PC-3 (cell line): Measurements from ENCODE around the gene FIZ1. TPM values are rescaled to one million over a fixed set of nuclear protein-coding genes. Genes with fewer than 3 reads are reported as not detected.

Experiments
- ATAC-seq: fragments of 200-7000 bp; cut with Tn5 transposase; 2 replicates; pipeline ENCODE4 v1.9.1; 2020; ENCODE audit warnings: mild to moderate bottlenecking, moderate library complexity
- BruUV-seq: library from RNA; stranded (reverse); fragments of 400-500 nt; replicated peaks from 2 replicates; lab custom pipeline; 2021; lab: Mats Ljungman, UMichigan
- CTCF ChIA-PET: fragments of 300-600 bp; sonication (Branson Sonifier 250); formaldehyde crosslinking; loops from one replicate; lab custom pipeline; 2022; ENCODE audit warnings: antibody characterized with exemption; lab: Charles Lee
- POLR2A ChIA-PET: fragments of 300-600 bp; sonication (Branson Sonifier 250); formaldehyde crosslinking; loops from one replicate; lab custom pipeline; 2022; ENCODE audit warnings: antibody characterized with exemption; ENCODE audit not compliant: unreplicated experiment; lab: Charles Lee
- DNase-seq: peaks from one replicate; pipeline ENCODE4 v3.0.0-alpha.2; 2015
- H2AFZ ChIP-seq: fragments of 300-600 bp; sonication (generic); 2 replicates; pipeline ENCODE4 v1.6.0; 2016; ENCODE audit warnings: antibody characterized with exemption, low read length
- H3F3A ChIP-seq: fragments of 300-600 bp; sonication (generic); one replicate; pipeline ENCODE4 v1.6.0; 2017; ENCODE audit warnings: antibody characterized with exemption, low read length, control low read depth, mild to moderate bottlenecking; ENCODE audit not compliant: unreplicated experiment
- H3K27ac ChIP-seq: fragments of 300-600 bp; sonication (generic); 2 replicates; pipeline ENCODE4 v1.5.1; 2016; ENCODE audit warnings: mild to moderate bottlenecking, low read length
- H3K27me3 ChIP-seq: fragments of 300-600 bp; sonication (generic); 2 replicates; pipeline ENCODE4 v1.6.1; 2016; ENCODE audit warnings: low read length, mixed read lengths
- H3K36me3 ChIP-seq: fragments of 300-600 bp; sonication (generic); 2 replicates; pipeline ENCODE4 v1.6.1; 2016; ENCODE audit warnings: low read depth, mixed run types, low read length, mixed read lengths
- H3K4me1 ChIP-seq: fragments of 300-600 bp; sonication (generic); 2 replicates; pipeline ENCODE4 v1.5.1; 2016; ENCODE audit warnings: low read length; ENCODE audit not compliant: insufficient read depth
- H3K4me2 ChIP-seq: fragments of 300-600 bp; sonication (generic); 2 replicates; pipeline ENCODE4 v1.6.0; 2016; ENCODE audit warnings: low read length
- H3K4me3 ChIP-seq: fragments of 300-600 bp; sonication (generic); 2 replicates; pipeline ENCODE4 v1.5.1; 2016; ENCODE audit warnings: mild to moderate bottlenecking, low read length, mixed read lengths
- H3K79me2 ChIP-seq: fragments of 300-600 bp; sonication (generic); 2 replicates; pipeline ENCODE4 v1.6.1; 2017; ENCODE audit warnings: low read length, mixed read lengths
- H3K9ac ChIP-seq: fragments of 300-600 bp; sonication (generic); 2 replicates; pipeline ENCODE4 v1.6.0; 2016; ENCODE audit warnings: mild to moderate bottlenecking, low read length
- H3K9me2 ChIP-seq: fragments of 300-600 bp; sonication (generic); replicated peaks from 2 replicates; pipeline ENCODE4 v1.6.1; 2016; ENCODE audit warnings: mixed run types, low read length, mixed read lengths
- H3K9me3 ChIP-seq: fragments of 300-600 bp; sonication (generic); 2 replicates; pipeline ENCODE4 v1.6.1; 2016; ENCODE audit warnings: low read length, mixed read lengths
- H4K20me1 ChIP-seq: fragments of 300-600 bp; sonication (generic); 2 replicates; pipeline ENCODE4 v1.6.1; 2016; ENCODE audit warnings: low read length, mixed read lengths
- CTCF ChIP-seq: fragments of 300-600 bp; sonication (generic); conservative IDR thresholded peaks from 2 replicates; pipeline ENCODE4 v1.5.1; 2017; ENCODE audit warnings: antibody characterized with exemption, low read depth, mild to moderate bottlenecking, low read length
- EZH2 ChIP-seq: fragments of 300-600 bp; sonication (generic); IDR thresholded peaks from one replicate; pipeline ENCODE4 v1.6.1; 2017; ENCODE audit warnings: antibody characterized with exemption, mild to moderate bottlenecking, low read length; ENCODE audit not compliant: unreplicated experiment
- EZH2phosphoT487 ChIP-seq: fragments of 300-600 bp; sonication (generic); IDR thresholded peaks from 2 replicates; pipeline ENCODE4 v1.6.1; 2018; ENCODE audit warnings: mild to moderate bottlenecking, antibody characterized with exemption, low read length, borderline replicate concordance
- intact Hi-C: fragments of 100-400 bp; cut with micrococcal nuclease; formaldehyde crosslinking; loops from 2 replicates; pipeline ENCODE4 v1.9.0; 2023
- total RNA-seq: library from RNA; depleted of rRNA; stranded (reverse); fragments of >200 nt; gene quantifications from 2 replicates; pipeline ENCODE4 v1.2.3, GENCODE V29; 2014

Gene FIZ1
- total RNA-seq, 1 experiment from 2014 or later: 11.7 TPM

DNA sequence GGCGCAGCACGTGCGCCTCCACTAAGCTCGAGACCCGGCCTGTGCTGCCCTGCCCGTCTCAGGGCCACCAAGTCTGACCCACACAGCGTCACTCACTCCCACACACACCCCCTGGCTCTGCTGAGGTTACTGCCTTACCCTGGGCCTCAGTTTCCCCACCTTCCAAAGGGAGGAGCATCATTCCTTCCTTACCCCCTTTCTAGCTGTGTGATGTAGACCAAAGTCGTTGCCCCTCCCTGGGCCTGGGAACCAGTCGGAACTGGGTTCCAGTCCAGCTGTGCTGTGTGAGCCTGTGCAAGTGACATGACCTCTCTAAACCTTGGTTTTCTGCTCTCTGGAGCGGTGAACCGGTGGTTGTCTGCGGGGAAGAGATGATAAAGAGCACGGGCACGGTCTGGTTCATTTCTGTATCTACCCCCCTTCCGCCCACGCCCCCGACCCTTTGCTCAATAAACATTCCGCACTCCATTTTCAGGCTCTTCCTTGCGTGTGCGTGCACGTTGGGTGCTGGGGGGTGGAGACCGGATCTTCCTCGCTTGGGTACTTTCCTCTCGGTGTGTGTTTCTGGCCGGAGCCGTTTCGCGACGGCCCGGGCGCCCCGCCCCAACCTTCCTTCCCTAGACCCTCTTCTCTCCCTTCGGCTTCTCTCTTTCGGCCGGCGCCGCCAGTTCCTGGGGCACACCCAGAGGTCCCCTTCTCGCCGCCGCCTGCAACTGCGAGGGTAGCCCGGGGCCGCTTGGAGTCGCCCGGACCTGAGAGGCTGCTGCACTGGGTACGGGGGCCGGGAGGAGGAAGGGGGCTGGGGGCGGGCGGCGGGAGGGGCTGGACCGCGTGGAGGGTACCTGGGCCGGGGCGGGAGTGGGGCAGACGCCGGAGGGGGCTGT is 43.9 kb upstream of the FIZ1 start, which contains the start of gene ZNF581:
ZNF581 (plus strand) TSS at position 647 of the 884 bp plus-strand sequence. CDS start 923 bp downstream, outside the sequence.
- intact Hi-C loops: no loop called here
- Histone ChIP-seq H3K27ac (peak within 1 kb of the TSS; percentile 53), H2AFZ (peak within 1 kb of the TSS; percentile 56), H4K20me1 (0 out of 2 replicates have a peak, but pooled peaks cover 4% of the 10 kb centered on the region), H3K4me1 (peaks cover 42% of the 10 kb centered on the region), H3K79me2 (peaks cover 67% of the 10 kb centered on the region), H3F3A (peaks cover 9% of the 10 kb centered on the region), H3K9ac (peak within 1 kb of the TSS; percentile 95), H3K9me3 (no peaks in the 10 kb centered on the region), H3K4me3 (peak within 1 kb of the TSS; percentile 96), H3K9me2 (no peaks in the 10 kb centered on the region), H3K27me3 (no peaks in the 10 kb centered on the region), H3K4me2 (peak within 1 kb of the TSS; percentile 85), H3K36me3 (peaks cover 14% of the 10 kb centered on the region)
- peak; percentile 31 for ATAC-seq
- ChIA-PET POLR2A (no interaction called here), CTCF (interaction anchor here (0.8 to 1.5 kb wide), 2 partner anchors 11 kb away, joined by 3 to 6 read pairs; partner anchors contain the start of gene U2AF2)
- TF ChIP-seq EZH2phosphoT487 (no peak), CTCF (no peak)
- peak; percentile 90 for DNase-seq
- no TSS peak for BruUV-seq

GRCh38 chr19:55642153-55643002 is 43.1 kb upstream of the FIZ1 start:
- POLR2A ChIA-PET: no interaction called here
- H3K79me2 ChIP-seq: peaks cover 71% of the 10 kb centered on the region
- no TSS peak for BruUV-seq

More at GRCh38 chr19:55642153-55643002, 43.1 kb upstream of the FIZ1 start:
- CTCF ChIA-PET: interaction anchor here (0.8 to 1.5 kb wide), 2 partner anchors 10 to 12 kb away, joined by 3 to 6 read pairs; partner anchors contain the start of gene U2AF2
- no peaks in the 10 kb centered on the region for H3K9me3 ChIP-seq
- H4K20me1 ChIP-seq: 0 out of 2 replicates have a peak, but pooled peaks cover 4% of the 10 kb centered on the region
- peak; percentile 92 for TF ChIP-seq EZH2phosphoT487
- no peak for TF ChIP-seq EZH2
- no peak for TF ChIP-seq CTCF
- peak overlapping the region; percentile 85 for H3K4me2 ChIP-seq
- no peaks in the 10 kb centered on the region for H3K27me3 ChIP-seq
- H3K36me3 ChIP-seq: peaks cover 14% of the 10 kb centered on the region
- DNase-seq (peak; percentile 51), ATAC-seq (peak; percentile 5)
- peak overlapping the region; percentile 96 for H3K4me3 ChIP-seq
- intact Hi-C loops: no loop called here
- H2AFZ ChIP-seq: peak overlapping the region; percentile 56
- peak overlapping the region; percentile 53 for H3K27ac ChIP-seq
- peaks cover 7% of the 10 kb centered on the region for H3F3A ChIP-seq
- peak overlapping the region; percentile 95 for H3K9ac ChIP-seq
- peaks cover 38% of the 10 kb centered on the region for H3K4me1 ChIP-seq
- H3K9me2 ChIP-seq: no peaks in the 10 kb centered on the region
